ENCODE results near the gene TMEM45B. TPM values are rescaled to one million over a fixed set of nuclear protein-coding genes. Genes with fewer than 3 reads are reported as not detected.
A peak's percentile ranks its signal among the peaks of the same experiment; 100 is the strongest.

TMEM45B gene
- total and polyA plus RNA-seq, 2 of the 13 experiments (the other 11 are each of a cell fraction or from before 2014, with no cell fraction given): 29.1 to 181 TPM

GRCh38 chr11:129815596-129816461 is at the start of gene TMEM45B (continued):
- TF ChIP-seq BCL3 (CRISPR knock-in tag; IDR thresholded peaks at IDR 0.05) (peak; percentile 68; the same call in 1 of the 2 replicates), HHEX (CRISPR knock-in tag; IDR thresholded peaks at IDR 0.05) (no peak), ZNF468 (CRISPR knock-in tag; IDR thresholded peaks at IDR 0.05) (no peak), RELA (CRISPR knock-in tag; IDR thresholded peaks at IDR 0.05) (no peak), GMEB2 (CRISPR knock-in tag; IDR thresholded peaks at IDR 0.05; ENCODE audit: low read depth) (no peak), HNF4A (CRISPR knock-in tag; IDR thresholded peaks at IDR 0.05) (no peak), RNF219 (CRISPR knock-in tag; IDR thresholded peaks at IDR 0.05) (no peak), SPEN (CRISPR knock-in tag; IDR thresholded peaks at IDR 0.05; ENCODE audit: low read depth) (no peak; the same call in 1 of the 2 replicates), JUNB (CRISPR knock-in tag; IDR thresholded peaks at IDR 0.05; ENCODE audit: borderline replicate concordance) (no peak), POLR2AphosphoS5 (IDR thresholded peaks at IDR 0.05; ENCODE audit: low read depth, low read length) (peak; percentile 58), MTF2 (CRISPR knock-in tag; IDR thresholded peaks at IDR 0.05; ENCODE audit: borderline replicate concordance) (no peak), ETV6 (CRISPR knock-in tag; conservative IDR thresholded peaks at IDR 0.05) (no peak), MIER2 (CRISPR knock-in tag; IDR thresholded peaks at IDR 0.05) (no peak), E2F5 (CRISPR knock-in tag; conservative IDR thresholded peaks at IDR 0.05) (no peak), ETV5 (CRISPR knock-in tag; IDR thresholded peaks at IDR 0.05; ENCODE audit: borderline replicate concordance) (peak; percentile 15; the same call in 1 of the 2 replicates), ZNF335 (CRISPR knock-in tag; IDR thresholded peaks at IDR 0.05) (no peak), EZH2 (conservative IDR thresholded peaks at IDR 0.05; ENCODE audit: low read depth, low read length) (no peak), CREM (IDR thresholded peaks at IDR 0.05) (no peak), CREM (CRISPR knock-in tag; IDR thresholded peaks at IDR 0.05) (no peak), DR1 (CRISPR knock-in tag; IDR thresholded peaks at IDR 0.05) (no peak), TAF15 (IDR thresholded peaks at IDR 0.05; ENCODE audit: low read depth, low read length, poor library complexity, severe bottlenecking) (no peak), ZNF207 (IDR thresholded peaks at IDR 0.05; ENCODE audit: borderline replicate concordance) (no peak), DMAP1 (CRISPR knock-in tag; IDR thresholded peaks at IDR 0.05) (peak; percentile 60), CSRNP2 (CRISPR knock-in tag; conservative IDR thresholded peaks at IDR 0.05; ENCODE audit: low read depth) (no peak)
